Inflammatory macrophage treated with lipopolysaccharide for 4 hours (primary cell): ENCODE results near the gene GGCX.

Experiments used
- DNase-seq: peaks from one replicate; pipeline ENCODE4 v3.0.0-alpha.2; 2020

The GGCX gene

DNA sequence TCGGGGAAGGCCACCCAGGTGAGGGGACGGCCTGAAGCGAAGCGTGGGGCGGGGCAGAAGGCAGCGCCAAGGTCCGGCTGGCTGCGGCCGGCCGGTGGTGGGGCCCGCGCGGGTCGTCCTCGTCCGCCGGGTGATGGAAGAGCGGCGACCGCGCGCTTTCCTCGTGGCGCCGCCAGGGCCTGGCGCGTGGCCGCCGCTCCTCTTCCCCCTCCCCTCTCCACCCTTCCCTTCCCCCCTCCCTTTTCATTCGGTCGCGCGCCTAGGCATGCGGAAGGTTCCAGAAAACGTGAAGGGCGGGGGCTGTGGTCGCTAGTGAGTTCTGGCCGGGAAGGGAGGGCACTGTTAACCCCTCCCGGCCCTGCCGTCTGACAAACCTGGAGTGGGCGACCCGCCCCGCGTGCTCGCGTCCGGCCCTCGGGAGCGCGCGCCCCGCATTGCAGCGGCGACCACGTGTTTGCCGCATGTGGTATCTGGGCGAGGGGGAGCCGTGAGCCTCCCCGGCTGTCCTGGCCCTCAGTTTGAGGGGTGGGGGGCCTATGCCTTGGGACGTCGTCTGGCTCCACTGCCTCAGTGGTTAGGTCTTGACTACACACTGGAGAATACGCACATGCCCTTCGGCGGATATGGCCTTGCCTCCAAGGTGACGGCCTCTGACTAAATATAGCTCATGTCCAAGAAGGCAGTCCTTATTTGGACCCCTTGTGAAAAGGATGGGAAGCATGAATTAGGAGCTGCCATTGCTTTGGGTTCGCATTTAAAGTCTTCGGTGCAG, 21.7 kb downstream of the GGCX start:
- DNase-seq: peak; percentile 62

DNA sequence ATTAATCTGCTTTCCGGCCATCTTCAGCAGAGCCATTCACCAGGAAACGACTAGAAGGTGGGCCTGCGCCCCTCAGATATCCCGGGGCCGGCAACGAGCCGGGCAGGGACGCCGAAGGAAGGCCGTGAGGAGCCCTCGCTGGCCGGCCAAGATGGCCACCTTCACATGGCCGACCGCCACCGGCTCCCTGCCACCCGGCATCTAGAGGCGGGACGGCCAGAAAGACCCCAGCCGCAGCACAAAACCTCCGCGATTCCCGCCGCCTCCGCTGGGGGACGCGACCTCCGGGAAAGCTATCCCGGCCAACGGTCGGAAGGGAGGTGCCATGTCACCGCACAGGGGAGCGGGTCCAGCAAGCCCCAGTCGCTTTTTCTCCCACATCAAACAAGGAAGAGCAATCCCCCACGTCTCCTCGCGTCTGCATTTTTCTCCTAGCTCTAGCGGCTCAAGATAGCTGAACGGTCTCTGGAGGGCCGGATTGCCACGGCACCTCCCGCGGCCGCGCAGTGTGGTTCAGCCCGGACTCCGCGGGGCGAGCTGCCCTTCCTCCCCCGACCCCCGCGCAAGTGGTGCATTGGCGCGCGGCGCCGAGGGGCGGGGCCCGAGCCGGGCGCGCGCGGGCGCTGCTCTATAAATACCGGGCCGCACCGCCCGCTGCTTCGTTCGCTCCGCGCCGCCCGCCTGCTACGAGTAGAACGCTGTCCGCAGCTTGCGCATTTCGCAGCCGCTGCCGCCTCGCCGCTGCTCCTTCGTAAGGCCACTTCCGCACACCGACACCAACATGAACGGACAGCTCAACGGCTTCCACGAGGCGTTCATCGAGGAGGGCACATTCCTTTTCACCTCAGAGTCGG, 22.6 kb downstream of the GGCX start, which contains the start of gene MAT2A:
Gene MAT2A (plus strand): TSS at position 662 of the 854 bp plus-strand sequence. CDS start 120 bp downstream, at position 782.
- DNase-seq: peak; percentile 88

DNA sequence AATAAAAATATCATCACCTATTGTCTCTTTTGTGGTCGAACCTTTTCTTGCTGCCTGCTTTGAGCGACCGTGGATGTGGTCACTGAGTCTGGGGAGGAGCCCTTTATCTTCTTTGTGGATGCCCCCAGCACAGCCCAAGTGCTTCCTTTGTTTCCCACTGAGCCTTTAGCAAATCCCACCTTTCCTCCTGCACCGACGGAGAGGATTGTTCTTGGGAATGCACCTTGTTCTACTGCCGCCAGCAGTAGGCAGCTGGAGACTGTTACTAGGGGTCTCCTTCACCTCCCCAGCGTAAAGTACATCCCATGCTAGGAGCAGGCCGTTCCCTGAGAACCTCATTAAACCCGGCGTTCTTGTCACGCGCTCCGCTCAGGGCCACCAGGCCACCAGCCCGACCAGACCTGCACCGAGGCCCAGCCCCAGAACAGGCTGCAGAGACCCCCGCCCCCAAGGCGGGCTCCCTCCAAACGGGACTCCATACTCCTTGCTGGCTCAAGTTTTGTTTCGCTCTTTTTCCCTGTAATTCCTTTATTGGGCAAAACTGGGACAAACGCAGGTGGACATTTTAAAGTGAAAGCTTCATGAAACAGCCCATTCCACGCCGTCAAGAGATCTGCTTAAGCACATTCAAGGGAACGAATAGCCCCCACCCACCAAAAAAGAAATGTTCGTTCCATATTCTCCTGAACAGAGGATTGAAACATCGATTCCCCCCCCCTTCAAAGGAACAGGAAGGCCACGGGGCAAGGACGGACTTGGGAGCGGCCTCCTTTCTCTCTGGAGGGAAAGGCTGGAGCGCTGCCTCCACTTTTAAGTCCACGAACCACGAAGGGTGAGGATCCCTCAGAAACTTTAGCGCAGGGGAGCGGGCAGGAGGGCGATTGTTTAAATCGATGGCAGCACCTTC, 23.4 kb downstream of the GGCX start:
- peak; percentile 32 for DNase-seq

DNA sequence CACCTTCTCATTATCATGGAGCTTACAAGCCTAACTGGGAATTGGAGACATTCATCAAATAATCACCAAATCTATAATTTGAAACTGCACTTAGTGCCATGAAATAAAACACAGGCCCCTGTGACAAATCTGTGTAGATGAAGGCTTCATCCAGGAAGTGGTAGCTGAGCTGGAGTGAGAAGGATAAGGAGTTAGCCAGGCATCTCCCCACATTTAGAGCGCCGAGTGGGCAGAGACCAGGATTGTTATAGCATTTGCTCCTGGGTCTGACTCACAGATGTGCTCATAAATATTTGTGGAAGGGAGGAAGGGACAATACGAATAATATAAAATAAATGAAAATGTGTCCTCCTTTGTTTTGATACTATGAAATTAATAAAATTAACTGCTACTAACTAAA, 24.8 kb downstream of the GGCX start:
- no peak for DNase-seq

DNA sequence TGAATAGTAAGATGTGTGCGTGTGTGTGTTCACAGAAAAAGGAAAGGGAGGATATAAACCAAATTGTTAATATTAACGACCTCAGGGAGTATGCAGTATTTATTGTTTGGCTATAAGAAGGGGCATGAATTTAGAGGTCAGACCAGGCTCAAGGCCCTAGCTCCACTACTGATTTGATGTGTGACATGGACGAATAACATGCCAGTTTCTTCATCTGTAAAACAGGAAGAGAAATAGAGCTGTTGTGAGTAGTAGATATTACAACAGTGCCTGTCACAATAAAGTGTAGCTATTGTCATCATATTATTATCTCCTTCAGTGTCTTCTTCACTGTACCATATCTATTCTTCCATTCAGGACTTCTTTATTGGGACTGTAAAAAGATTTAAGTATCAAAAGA, 26.4 kb downstream of the GGCX start:
- DNase-seq: peak; percentile 83

DNA sequence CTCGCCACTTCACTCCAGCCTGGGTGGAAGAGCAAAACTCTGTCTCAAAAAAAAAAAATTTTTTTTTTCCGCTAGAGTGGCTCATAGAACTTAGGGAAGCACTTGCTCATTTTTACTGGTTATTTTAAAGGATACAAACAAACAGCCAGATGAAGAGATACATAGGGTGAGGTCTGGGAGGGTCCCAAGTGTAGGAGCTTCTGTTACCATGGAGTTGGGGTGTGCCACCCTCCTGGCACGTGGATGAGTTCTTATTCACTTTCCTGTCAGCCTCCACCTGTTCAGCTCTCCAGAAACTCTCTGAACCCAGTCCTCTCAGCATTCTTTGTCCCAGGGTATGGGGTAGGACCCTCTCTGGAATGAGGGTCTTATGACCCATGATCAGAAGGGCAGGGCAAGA, 27.2 kb downstream of the GGCX start:
- no peak for DNase-seq

DNA sequence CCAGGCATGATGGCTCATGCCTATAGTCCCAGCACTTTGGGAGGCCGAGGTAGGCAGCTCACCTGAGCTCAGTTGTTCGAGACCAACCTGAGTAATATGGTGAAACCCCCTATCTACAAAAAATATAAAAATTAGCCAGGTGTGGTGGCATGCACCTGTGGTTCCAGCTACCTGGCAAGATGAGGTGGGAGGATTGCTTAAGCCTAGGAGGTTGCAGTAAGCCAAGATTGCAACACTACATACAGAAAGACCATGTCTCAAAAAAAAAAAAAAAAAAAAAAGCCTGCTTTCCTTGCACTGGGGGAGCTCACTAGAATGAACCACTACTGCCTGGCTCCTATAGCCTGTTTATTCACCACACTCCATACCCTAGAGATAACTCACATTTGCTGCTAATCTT, 29.7 kb downstream of the GGCX start:
- no peak for DNase-seq

DNA sequence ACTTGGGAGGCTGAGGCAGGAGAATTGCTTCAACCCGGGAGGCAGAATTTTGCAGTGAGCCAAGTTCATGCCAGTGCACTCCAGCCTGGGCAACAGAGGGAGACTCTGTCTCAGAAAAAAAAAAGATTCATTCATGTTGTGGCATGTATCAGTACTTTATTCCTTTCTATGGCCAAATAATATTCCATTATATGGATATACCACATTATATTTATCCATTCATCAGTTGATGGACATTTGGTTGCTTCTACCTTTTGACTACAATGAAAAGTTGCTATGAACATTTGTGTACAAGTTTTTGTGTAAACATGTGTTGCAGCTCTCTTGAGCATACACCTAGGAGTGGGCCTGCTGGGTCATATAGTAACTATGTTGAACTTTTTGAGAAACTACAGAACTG, 31.5 kb downstream of the GGCX start:
- DNase-seq: no peak

DNA sequence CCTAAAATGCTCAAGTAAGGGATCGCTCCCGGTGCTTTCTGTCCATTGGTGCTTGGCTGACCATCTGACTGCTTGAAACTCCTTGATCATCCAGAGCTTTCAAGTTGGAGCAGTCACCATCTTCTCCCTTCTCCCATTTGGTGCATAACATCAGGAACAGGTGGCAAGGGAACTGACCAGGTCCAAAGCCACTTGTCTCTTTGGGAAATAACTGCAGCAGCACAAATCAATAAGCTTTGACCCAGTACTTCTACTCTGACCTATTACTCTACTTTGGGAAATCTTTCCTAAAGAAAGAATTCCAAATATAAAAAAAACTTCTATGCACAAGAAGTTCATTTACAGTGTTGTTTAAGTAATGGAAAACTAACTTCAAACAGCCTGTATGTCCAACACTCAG, 32.9 kb downstream of the GGCX start:
- no peak for DNase-seq

DNA sequence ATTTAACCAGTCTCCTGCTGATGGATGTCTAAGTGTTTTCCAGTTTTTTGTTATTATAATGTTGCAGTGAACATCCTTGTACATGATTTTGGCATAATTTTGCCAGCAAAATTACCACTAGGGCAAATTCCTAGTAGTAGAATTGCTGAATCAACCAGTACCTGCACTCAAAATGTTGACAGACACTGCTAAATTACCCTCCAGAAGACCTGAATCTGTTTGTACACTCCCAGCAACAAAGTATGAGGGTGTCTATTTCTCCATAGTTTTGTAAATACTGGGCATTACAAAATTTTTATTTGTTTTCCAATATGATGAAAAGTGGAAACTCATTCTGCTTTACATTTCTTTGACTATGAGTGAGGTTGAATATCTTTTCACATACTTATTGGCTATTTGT, 33.5 kb downstream of the GGCX start:
- DNase-seq: no peak

DNA sequence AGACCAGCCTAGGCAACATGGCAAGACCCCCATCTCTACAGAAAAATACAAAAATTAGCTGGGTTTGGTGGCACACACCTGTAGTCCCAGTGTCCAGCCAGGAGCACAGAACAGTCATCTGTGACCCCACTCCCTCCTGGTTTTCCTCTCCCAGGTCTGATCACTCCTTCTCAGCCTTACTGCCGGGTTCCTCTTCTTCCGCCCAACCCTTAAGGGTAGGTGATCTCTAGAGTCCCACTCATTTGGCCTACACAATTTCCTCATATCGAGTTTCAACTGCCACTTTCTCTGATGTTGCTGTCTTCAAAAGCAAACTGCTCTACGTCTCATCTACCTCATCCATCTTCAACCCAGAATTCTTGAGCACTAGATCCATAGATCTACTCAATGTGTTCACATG, 35.7 kb downstream of the GGCX start:
- peak; percentile 41 for DNase-seq

DNA sequence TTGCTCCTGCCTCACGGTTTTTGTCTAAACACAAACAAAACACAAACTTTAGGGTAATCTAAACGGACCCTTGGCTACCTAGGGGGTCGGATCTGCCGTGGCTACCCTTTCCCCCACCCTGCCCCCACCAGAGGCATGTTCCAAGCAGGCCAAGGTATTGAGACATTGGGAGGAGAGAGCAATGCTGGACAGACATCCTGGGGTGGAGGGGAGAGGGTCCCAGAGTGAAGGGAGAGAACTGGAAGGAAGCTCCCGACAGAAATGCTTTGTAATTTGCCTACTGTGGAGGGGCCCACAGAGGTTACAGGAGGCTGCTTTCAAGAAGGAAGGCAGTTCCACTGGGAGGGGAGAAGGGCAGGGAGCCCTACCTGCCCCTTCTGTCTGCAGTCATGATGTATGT, 36.3 kb downstream of the GGCX start:
- DNase-seq: no peak

DNA sequence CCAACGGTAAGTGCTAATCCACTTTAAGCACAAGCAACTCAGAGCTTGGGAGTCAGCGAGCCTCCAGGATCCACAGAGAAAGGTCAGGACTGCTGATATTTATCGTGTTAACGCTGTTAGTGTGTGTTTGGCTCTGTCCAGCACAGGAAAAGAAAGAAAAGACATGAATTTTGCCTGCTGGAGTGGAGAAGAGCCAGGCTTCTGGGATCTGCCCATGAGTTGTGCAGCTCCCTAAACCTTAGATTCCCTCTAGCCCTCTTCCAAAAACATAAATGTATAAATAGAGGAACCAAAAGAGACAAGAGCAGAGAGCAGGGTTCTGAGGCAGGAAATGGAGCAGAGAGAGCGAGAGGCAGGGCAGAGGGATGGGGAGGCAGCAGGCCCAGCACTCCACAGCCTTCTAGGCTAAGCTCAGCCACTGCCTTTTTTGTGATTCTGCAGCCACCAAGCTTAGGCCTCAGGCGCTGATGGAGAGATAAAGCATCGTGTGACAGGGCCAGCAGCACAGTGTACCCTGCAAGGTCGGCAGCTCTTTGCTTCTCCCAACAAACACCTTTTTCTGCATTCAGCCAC, 36.9 kb downstream of the GGCX start:
- DNase-seq: peak; percentile 27

DNA sequence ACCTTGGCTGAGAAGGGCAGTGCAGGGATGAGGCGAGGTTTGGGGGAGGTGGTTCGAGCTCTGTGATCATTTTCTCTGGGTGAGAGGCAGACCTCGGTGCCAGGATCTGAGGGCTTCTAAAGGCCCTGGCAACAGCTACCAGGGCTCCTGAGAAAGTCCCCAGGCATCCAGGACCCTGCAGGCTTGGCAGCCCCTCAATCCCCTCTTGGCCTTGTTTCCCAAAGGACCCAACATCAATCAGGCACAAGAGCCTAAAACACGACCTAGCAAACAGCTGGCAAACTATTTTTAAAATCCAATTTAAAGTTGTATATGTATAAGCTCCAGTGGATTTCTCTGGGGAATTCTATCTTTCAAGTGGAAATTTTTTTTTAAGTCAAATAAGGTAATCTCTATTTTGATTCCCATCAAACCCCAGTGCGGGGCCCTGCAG, 37.4 kb downstream of the GGCX start:
- no peak for DNase-seq

DNA sequence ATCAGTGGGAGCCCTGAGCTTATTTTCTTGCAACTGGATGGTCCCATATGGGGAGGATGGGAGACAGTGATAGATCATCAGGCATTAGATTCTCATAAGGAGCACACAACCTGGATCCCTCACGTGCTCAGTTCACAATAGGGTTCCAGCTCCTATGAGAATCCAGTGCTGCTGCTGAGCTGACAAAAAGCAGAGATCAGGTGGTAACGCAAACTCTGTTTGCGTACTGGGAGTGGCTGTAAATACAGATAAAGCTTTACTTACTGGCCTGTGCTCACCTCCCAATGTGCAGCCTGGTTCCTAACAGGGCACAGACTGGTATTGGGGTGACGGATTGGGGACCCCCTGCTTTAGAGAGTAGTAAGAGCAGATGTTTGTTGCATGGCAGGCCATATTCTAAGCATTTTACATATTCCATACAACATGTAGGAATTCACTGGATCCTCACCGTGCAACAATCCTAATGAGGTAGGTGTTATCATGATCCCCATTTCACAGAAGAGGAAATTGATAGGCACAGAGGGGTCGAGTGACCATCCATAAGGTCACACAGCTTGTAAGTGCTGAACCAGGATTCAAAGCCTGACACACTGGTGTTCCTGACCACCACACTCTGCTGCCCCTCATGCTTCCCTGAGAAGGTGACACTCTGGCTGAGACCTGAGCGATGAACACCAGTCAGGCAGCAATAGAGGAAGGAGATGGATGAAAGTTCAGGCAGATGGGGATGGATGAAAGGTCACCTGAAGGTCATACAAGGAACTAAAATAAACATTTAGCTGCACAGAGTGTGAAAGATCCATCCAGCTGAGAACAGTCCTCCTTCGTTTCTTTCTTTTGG, 38.0 kb downstream of the GGCX start:
- DNase-seq: no peak

DNA sequence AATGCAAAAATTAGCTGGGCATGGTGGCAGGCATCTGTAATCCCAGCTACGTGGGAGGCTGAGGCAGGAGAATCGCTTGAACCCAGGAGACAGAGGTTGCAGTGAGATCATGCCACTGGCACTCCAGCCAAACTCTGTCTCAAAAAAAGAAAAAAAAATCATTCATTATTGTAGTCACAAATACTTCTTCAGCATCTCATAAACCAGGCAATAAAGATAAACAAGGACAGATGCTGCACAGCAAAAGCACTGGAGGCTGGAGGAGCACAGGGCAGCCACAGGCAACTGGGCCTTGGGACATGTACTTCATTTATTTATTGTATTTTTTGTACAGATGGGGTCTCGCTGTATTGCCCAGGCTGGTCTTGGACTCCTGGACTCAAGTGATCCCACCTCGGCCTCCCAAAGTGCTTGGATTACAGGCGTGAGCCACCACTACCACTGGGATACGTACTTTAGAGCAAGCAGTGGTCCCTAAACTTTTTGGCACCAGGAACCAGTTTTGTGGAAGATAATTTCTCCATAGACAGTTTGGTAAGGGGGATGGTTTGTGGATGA, 39.1 kb downstream of the GGCX start:
- no peak for DNase-seq

DNA sequence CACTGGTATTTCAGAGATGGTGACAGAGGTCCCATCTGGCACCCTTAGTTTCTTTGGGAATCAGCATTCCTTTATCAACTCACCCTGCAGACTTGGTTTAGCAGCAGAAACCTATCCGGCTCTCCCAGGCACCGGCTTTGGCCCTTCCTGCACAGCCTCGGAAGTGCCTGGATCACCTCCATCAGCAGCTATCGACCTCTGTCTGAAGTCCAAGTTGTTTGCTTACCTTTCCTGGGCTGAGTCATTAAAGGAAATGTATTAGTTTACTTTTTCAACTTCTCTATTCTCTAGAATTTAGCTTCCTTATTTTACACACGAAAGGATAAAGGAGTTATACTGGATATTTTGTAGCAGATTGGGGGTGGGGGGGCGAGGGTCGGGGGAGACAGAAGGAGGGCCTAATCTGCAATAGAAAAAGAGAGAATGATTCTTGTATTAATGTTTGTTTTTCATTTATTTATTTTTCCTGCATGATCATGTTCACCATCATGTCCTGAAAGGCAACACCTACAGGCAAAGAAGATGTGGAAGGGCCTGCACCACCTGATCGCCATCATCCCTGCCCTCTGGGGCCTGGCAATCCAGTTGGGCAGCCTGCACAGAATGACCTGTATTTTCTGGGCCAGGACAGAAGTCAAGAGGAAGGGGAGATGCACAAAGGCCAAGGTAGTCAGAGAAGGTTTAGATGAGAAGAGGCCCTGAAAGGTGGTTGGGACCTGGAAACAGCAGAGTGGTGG, 44.5 kb downstream of the GGCX start:
- no peak for DNase-seq

DNA sequence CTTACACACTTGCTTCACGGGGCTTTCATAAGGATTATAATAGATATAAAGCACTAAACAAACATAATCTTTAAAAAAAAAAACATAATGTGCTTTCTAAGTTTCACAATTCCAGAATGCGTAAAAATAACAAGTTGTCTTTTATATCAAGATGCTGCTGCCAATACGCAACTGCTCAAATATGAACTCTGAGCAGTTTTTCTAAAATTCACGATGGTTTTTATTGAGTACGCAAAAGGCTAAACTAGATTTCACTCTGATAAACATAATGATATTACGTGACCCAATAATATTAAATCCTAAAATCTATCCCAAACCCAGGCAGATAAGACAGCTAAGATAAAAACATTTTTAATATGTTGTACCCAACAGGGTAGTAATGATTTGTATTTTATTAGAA, 47.0 kb downstream of the GGCX start:
- no peak for DNase-seq

DNA sequence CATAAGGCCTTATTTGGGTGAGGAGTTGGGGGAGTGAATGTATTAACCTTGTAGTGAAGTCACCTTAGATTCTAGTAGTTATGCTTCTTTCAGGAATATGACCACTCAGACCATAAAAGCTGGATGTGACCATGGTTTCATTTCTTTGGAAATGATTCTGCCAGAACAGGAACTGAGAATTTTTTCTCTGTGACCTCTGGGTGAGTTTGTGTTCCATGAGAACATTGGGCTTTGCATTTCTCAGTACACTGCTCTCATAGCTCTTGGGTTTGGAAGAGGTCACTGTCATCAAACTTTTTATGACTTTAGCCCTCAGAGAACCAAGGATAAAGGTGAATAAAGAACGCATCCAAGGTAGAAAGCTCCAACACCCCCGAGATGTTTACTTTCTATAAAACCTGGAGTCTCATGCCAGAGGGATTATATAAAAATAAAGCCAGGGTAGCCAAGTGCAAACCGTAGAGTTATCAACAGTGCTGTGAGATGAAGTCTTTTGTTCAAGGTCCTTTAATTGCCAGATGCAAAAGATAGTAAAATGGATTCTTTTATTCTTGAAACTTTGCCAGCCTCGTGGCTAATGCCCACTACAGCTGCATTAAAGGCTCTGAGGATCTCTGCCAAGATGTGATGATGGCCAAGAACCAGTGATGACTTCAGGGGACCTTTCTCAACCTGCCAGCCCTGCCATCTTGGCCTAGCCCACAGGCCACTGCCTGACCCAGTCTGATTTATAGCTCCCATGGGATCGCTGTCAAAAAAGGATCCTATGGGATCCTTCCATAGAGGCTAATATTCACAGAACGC, 50.1 kb downstream of the GGCX start:
- DNase-seq: peak; percentile 89

DNA sequence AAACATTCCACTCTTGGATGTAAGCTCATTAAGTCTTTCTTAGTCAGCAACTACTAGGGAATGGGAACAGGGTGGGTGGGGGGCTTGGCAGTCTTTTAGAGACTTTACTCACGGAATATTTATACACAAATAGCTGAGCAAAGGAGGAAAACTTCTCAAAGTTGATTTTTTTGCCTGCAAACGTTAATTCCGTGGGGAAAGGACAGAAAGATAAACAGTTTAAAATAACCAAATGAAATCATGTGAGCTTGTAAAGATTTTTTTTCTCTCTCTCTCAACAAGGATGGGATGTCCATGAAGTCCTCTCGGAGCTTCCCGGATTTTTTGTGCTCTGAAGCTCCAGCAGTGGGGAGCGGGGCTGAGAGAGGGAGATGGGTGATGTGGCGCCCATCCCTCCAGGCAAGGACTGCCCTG, 54.5 kb downstream of the GGCX start:
- no peak for DNase-seq
